Uterus (tissue), 4 donors: Measurements from ENCODE around the gene GJB5. TPM values are rescaled to one million over a fixed set of nuclear protein-coding genes. Genes with fewer than 3 reads are reported as not detected.

Source experiments
- DNase-seq, 2 donors: peaks; one replicate each; pipeline ENCODE4 v3.0.0-alpha.2; 2019 to 2020
- H3K27ac ChIP-seq, 2 donors: fragments of 200-600 bp; sonication (generic); 1 replicate in 1 of 2; 2 replicates in 1 of 2; pipeline ENCODE4 v1.5.1; 2016 to 2018
- H3K27me3 ChIP-seq, 2 donors: fragments of 200-600 bp; sonication (generic); one replicate each; pipeline ENCODE4 v1.5.1; 2018 to 2019; ENCODE audit warnings: control low read depth in 1 of 2
- H3K36me3 ChIP-seq, 2 donors: fragments of 200-600 bp; sonication (generic); one replicate each; pipeline ENCODE4 v1.5.1; 2019; ENCODE audit warnings: control low read depth in 1 of 2
- H3K4me1 ChIP-seq, 2 donors: fragments of 200-600 bp; sonication (generic); one replicate each; pipeline ENCODE4 v1.5.1; 2018 to 2019; ENCODE audit warnings: control low read depth in 1 of 2
- H3K4me3 ChIP-seq, 2 donors: fragments of 200-600 bp; sonication (generic); 1 replicate in 1 of 2; 2 replicates in 1 of 2; pipeline ENCODE4 v1.5.1; 2018 to 2019; ENCODE audit warnings: mild to moderate bottlenecking in 1 of 2
- H3K9me3 ChIP-seq, 2 donors: fragments of 200-600 bp; sonication (generic); one replicate each; pipeline ENCODE4 v1.5.1; 2019; ENCODE audit warnings: control low read depth in 1 of 2
- POLR2A ChIP-seq, 2 donors: fragments of 450-650 bp; IDR thresholded peaks; one replicate each; pipeline ENCODE4 v1.6.1; 2016; ENCODE audit warnings: antibody characterized with exemption in 2 of 2, mild to moderate bottlenecking in 1 of 2, moderate library complexity in 1 of 2
- intact Hi-C: fragments of 100-400 bp; cut with DNase I; formaldehyde crosslinking; loops from one replicate; pipeline ENCODE4 v1.15.1; 2023; ENCODE audit warnings: low total_unique reads
- total RNA-seq, 4 donors: library from RNA; depleted of rRNA in 3 of 4; stranded (reverse); fragments of >200 nt in 3 of 4; gene quantifications; one replicate each; pipeline versions ENCODE4 v1.1.0 to v1.2.4, GENCODE V29; 2014 to 2023
- TF ChIP-seq, protein P1 (sequence below), 4 experiments: fragments of 200-600 bp in 2 of 4; fragments of 450-650 bp in 2 of 4; sonication (generic) in 2 of 4; IDR thresholded peaks; one replicate each; pipeline ENCODE4 v1.5.1; 2016 to 2019; ENCODE audit warnings: antibody characterized with exemption in 4 of 4, mild to moderate bottlenecking in 2 of 4, moderate library complexity in 1 of 4
- donor health status: DM: yes; HTN: yes; CAD: no.

The GJB5 gene
- total RNA-seq, 4 donors from 2014 or later, result 0.41 TPM; not detected in 3

DNA sequence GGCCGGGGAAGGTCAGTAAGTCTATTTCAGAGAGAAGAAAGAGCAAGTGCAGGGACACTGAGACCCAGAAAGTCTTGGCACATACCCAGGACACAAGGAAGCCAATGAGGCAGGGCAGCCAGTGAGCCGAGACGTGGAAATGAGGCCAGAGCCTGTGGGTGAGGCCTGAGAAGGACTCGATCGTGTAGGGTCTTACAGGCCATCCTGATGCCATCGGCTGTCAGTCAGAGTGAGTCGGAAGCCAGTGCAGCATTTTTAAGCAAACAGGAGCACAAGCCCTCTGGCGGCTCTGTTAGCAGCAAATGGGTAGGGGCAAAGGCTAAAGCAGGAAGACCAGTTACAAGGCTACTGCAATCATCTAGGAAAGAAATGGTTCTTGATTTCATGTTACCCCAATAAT is 20.1 kb downstream of the GJB5 start:
- H3K4me3 ChIP-seq, result no peak overlapping the region
- H3K27ac ChIP-seq, result no peak overlapping the region
- TF ChIP-seq, protein P1, sequence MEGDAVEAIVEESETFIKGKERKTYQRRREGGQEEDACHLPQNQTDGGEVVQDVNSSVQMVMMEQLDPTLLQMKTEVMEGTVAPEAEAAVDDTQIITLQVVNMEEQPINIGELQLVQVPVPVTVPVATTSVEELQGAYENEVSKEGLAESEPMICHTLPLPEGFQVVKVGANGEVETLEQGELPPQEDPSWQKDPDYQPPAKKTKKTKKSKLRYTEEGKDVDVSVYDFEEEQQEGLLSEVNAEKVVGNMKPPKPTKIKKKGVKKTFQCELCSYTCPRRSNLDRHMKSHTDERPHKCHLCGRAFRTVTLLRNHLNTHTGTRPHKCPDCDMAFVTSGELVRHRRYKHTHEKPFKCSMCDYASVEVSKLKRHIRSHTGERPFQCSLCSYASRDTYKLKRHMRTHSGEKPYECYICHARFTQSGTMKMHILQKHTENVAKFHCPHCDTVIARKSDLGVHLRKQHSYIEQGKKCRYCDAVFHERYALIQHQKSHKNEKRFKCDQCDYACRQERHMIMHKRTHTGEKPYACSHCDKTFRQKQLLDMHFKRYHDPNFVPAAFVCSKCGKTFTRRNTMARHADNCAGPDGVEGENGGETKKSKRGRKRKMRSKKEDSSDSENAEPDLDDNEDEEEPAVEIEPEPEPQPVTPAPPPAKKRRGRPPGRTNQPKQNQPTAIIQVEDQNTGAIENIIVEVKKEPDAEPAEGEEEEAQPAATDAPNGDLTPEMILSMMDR (IDR thresholded peaks at IDR 0.05), result no peak
- TF ChIP-seq POLR2A (IDR thresholded peaks at IDR 0.05), result no peak
- no peak for DNase-seq
- no peaks in the 10 kb centered on the region for H3K27me3 ChIP-seq
- no peaks in the 10 kb centered on the region for H3K4me1 ChIP-seq
- H3K9me3 ChIP-seq, result no peaks in the 10 kb centered on the region
- no peaks in the 10 kb centered on the region for H3K36me3 ChIP-seq
- intact Hi-C loops, result no loop called here

DNA sequence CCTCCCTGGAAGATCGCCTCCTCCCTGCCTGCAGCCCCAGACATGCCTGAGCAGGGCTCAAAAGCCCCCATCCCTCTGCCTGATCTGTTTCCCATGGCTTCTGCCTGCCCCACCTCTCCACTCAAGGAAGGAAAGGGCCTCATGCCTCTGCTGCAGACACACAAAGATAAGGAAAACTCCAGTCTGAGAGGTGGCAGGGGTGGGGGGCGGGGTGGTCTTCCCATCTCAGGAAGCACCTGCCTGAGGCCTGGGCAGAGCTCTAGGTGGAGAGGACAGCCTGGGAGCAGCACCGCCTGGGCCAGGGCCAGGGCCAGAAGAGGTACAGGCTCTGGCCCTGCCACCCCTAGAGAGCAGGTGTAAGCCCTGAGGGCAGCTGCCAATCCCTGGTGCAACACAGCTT is 22.1 kb downstream of the GJB5 start:
- peaks cover 0 to 9% of the 10 kb centered on the region in 2 donors for H3K4me1 ChIP-seq
- no peak overlapping the region for H3K4me3 ChIP-seq
- TF ChIP-seq POLR2A (IDR thresholded peaks at IDR 0.05), result no peak
- TF ChIP-seq, protein P1 (IDR thresholded peaks at IDR 0.05), result no peak
- no peak for DNase-seq
- no peak overlapping the region for H3K27ac ChIP-seq
- intact Hi-C loops, result no loop called here
- H3K36me3 ChIP-seq, result no peaks in the 10 kb centered on the region
- peaks cover 8 to 17% of the 10 kb centered on the region in 2 donors for H3K27me3 ChIP-seq
- H3K9me3 ChIP-seq, result no peaks in the 10 kb centered on the region

DNA sequence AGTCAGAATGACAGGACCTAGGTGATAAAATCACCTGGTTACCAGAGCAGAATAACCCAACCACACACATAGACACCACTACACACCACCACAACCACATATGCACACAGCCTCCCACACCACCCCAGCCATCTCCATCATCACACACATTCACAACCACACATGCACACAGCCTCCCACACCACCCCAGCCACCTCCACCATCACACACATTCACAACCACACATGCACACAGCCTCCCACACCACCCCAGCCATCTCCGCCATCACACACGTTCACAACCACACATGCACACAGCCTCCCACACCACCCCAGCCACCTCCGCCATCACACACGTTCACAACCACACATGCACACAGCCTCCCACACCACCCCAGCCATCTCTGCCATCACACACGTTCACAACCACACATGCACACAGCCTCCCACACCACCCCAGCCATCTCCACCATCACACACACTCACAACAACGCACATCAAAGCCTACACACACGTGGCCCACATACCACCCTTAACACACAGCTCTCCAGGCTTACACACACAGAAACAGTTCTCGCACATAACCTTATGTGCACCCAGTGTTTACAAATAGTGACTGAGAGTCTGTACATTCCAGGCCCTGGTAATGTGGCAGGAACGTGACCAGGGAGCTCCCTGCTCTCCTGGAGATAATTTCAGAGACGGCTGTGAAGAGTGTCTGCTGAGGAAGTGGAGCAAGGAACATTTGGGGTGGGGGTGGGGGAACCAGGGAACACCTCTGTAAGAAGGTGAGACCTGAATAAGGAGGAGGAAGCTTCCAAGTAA is 22.9 kb downstream of the GJB5 start:
- H3K27me3 ChIP-seq, result peaks cover 8 to 25% of the 10 kb centered on the region in 2 donors
- DNase-seq, result no peak
- H3K36me3 ChIP-seq, result no peaks in the 10 kb centered on the region
- H3K9me3 ChIP-seq, result no peaks in the 10 kb centered on the region
- H3K27ac ChIP-seq, result no peak overlapping the region
- TF ChIP-seq POLR2A (IDR thresholded peaks at IDR 0.05), result no peak
- TF ChIP-seq, protein P1 (IDR thresholded peaks at IDR 0.05), result no peak
- peaks cover 0 to 9% of the 10 kb centered on the region in 2 donors for H3K4me1 ChIP-seq
- intact Hi-C loops, result no loop called here
- no peak overlapping the region for H3K4me3 ChIP-seq

DNA sequence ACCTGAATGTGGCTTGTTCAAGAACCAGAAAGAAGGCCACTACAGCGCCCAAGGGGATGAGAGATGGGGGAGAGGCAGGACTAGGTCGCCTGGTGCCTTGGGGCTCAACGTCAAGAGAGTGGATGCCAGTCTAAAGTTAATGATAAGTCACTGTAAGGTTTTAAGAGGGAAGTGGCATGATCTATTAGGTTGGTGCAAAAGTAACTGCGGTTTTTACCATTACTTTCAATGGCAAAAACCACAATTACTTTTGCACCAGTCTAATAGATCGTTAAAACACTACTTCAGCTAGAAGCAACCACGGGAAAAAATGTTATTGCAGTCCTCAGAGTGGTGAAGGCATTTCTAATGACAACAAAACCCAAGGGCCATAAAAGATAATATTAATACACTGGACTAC is 23.5 kb downstream of the GJB5 start:
- Histone ChIP-seq H3K9me3 (no peaks in the 10 kb centered on the region), H3K4me3 (no peak overlapping the region), H3K36me3 (no peaks in the 10 kb centered on the region), H3K27me3 (peaks cover 8 to 28% of the 10 kb centered on the region in 2 donors), H3K4me1 (peaks cover 0 to 9% of the 10 kb centered on the region in 2 donors), H3K27ac (no peak overlapping the region)
- intact Hi-C loops, result no loop called here
- no peak for TF ChIP-seq POLR2A (IDR thresholded peaks at IDR 0.05)
- TF ChIP-seq, protein P1 (IDR thresholded peaks at IDR 0.05), result no peak
- DNase-seq, result no peak

DNA sequence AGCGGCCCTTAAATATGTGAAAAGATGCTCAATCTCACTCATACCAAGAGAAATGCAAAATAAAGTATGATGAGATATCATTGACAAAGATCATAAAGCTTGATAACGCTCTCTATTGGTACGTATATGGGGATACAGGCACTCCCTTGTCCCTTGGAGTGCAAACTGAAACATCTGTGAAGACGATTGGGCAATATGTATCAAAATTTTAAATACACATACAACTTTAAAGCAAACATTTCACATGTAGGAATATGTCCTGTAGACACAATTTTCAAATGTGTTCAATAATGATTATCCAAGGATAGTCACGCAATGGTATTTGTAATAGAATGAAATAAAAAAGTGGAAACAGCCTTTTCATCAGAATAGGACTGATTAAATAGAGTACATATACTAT is 24.2 kb downstream of the GJB5 start:
- peaks cover 8 to 28% of the 10 kb centered on the region in 2 donors for H3K27me3 ChIP-seq
- no peak overlapping the region for H3K27ac ChIP-seq
- H3K4me1 ChIP-seq, result peaks cover 0 to 9% of the 10 kb centered on the region in 2 donors
- no peaks in the 10 kb centered on the region for H3K36me3 ChIP-seq
- intact Hi-C loops, result no loop called here
- H3K4me3 ChIP-seq, result no peak overlapping the region
- no peak for DNase-seq
- H3K9me3 ChIP-seq, result no peaks in the 10 kb centered on the region
- no peak for TF ChIP-seq POLR2A (IDR thresholded peaks at IDR 0.05)
